ENCODE data around the gene FBXO46.

GRCh38 chr19:45745606-45746005 lies 14.9 kb upstream of the FBXO46 start:
- TF ChIP-seq CTCF (IDR thresholded peaks at IDR 0.05; ENCODE audit: low read depth, low read length, poor library complexity, severe bottlenecking) (no peak), EZH2phosphoT487 (IDR thresholded peaks at IDR 0.05; ENCODE audit: borderline replicate concordance, low read length) (no peak)
